Measurements from ENCODE around the gene TNFRSF12A.

GRCh38 chr16:3012828-3013420 is 7.2 kb upstream of the TNFRSF12A start, which contains the start of gene CLDN9:
- TF ChIP-seq YY1 (IDR thresholded peaks at IDR 0.05; ENCODE audit: low read depth, low read length) (no peak), POLR2AphosphoS5 (IDR thresholded peaks at IDR 0.05; ENCODE audit: low read depth, low read length) (no peak), SUZ12 (IDR thresholded peaks at IDR 0.05; ENCODE audit: low read length) (no peak)
